ENCODE results near the gene TRAF1. TPM values are rescaled to one million over a fixed set of nuclear protein-coding genes. Genes with fewer than 3 reads are reported as not detected.

The TRAF1 gene
- total RNA-seq, 1 experiment from 2014 or later: 1.4 TPM

DNA sequence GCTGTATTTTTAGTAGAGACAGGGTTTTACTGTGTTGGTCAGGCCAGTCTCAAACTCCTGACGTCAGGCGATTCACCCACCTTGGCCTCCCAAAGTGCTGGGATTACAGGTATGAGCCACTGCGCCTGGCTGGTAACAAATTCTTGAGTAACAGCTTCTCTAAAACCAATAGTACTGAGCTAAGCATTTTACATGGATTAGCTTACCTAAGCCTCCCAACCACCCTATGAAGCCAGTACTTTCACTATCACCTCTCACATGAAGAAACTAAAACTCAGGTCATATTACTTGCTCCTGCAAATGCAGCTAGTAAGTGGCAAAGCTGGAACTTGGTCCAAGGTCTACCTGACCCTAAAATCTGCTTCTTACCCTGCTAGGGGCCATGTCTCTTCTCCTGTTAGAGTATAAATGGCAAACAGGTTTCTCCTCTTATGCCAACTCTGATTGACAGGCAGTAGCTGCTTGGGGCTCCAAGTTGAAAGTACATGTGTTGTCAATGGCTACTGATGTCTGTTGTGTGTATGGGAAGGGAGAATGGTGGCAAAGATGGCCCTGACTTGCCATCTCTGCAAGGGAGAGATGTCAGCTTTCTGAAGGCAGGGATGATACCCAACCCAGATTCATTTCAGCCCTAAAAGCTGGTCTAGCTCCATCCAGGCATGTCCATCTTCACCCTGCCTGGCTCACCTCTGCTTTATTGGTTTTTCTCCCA is 53.6 kb downstream of the TRAF1 start:
- Mint-ChIP-seq H3K36me3 (ENCODE audit: insufficient read depth in 1 of 3, low read depth in 3 of 3) (peaks cover 3 to 46% (median 26%) of the 10 kb centered on the region in 3 experiments; a peak in 6 of 7 replicates), H3K4me3 (peak overlapping the region in 1 of 2 experiments; percentile 44; a peak in 3 of 5 replicates), H3K9me3 (no peaks in the 10 kb centered on the region; a peak in 1 of 5 replicates), H3K4me1 (peaks cover 56% of the 10 kb centered on the region in 2 experiments), H3K27ac (peak overlapping the region; percentile 65 to 96 (median 94); a peak in 6 of 7 replicates), H3K27me3 (ENCODE audit: low read depth) (peaks cover 3% of the 10 kb centered on the region; the same call in 1 of the 2 replicates)
- Histone ChIP-seq H4K5ac (ENCODE audit: insufficient read length, low read depth, low read length) (no peak overlapping the region), H3K79me1 (ENCODE audit: insufficient read depth, low read depth, low read length, poor library complexity, severe bottlenecking) (no peaks in the 10 kb centered on the region), H3K4ac (ENCODE audit: low read depth, low read length) (no peak overlapping the region), H2BK20ac (ENCODE audit: low read depth, low read length, poor library complexity, severe bottlenecking) (no peak overlapping the region), H3K27ac (ENCODE audit: insufficient read length, low read depth, low read length) (peak overlapping the region; percentile 77), H4K91ac (ENCODE audit: insufficient read length, low read depth, low read length) (no peak overlapping the region), H3K14ac (ENCODE audit: insufficient read depth, low read length) (no peak overlapping the region), H3K4me1 (ENCODE audit: insufficient read depth, low read length) (peaks cover 10% of the 10 kb centered on the region), H3T11ph (ENCODE audit: low read length) (no peak overlapping the region), H3K27me3 (ENCODE audit: insufficient read depth, low read length) (peaks cover 2% of the 10 kb centered on the region; the same call in 1 of the 2 replicates), H2BK15ac (ENCODE audit: low read depth, low read length) (no peak overlapping the region), H2BK120ac (ENCODE audit: low read depth, low read length, poor library complexity, severe bottlenecking) (no peak overlapping the region), H3K4me2 (ENCODE audit: insufficient read depth, insufficient read length, low read length) (peak overlapping the region; percentile 45), H2BK12ac (ENCODE audit: insufficient read length, low read depth, low read length) (no peak overlapping the region), H3K9ac (ENCODE audit: extremely low read depth, insufficient read length, low read length) (no peak overlapping the region), H2AFZ (ENCODE audit: low read length) (no peak overlapping the region), H2BK5ac (ENCODE audit: insufficient read length, low read length) (no peak overlapping the region), H4K8ac (replicated peaks; ENCODE audit: insufficient read length, low read depth, low read length) (no peak overlapping the region), H3K18ac (ENCODE audit: insufficient read length, low read depth, low read length) (peak overlapping the region; percentile 9), H3K23me2 (ENCODE audit: insufficient read length, low read depth, low read length, poor library complexity, severe bottlenecking) (peaks cover 5% of the 10 kb centered on the region), H3K56ac (ENCODE audit: insufficient read length, low read depth, low read length) (no peak overlapping the region), H2AK5ac (ENCODE audit: insufficient read length, low read length) (no peak overlapping the region), H4K20me1 (ENCODE audit: control insufficient read depth, insufficient read depth, insufficient read length) (no peaks in the 10 kb centered on the region), H3K9me3 (ENCODE audit: control insufficient read depth, low read depth, low read length) (no peaks in the 10 kb centered on the region), H3K79me2 (ENCODE audit: insufficient read depth, low read length) (no peaks in the 10 kb centered on the region), H3K23ac (ENCODE audit: insufficient read length, low read depth, low read length) (no peak overlapping the region)
- TF ChIP-seq, protein P1, sequence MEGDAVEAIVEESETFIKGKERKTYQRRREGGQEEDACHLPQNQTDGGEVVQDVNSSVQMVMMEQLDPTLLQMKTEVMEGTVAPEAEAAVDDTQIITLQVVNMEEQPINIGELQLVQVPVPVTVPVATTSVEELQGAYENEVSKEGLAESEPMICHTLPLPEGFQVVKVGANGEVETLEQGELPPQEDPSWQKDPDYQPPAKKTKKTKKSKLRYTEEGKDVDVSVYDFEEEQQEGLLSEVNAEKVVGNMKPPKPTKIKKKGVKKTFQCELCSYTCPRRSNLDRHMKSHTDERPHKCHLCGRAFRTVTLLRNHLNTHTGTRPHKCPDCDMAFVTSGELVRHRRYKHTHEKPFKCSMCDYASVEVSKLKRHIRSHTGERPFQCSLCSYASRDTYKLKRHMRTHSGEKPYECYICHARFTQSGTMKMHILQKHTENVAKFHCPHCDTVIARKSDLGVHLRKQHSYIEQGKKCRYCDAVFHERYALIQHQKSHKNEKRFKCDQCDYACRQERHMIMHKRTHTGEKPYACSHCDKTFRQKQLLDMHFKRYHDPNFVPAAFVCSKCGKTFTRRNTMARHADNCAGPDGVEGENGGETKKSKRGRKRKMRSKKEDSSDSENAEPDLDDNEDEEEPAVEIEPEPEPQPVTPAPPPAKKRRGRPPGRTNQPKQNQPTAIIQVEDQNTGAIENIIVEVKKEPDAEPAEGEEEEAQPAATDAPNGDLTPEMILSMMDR (conservative IDR thresholded peaks at IDR 0.05): no peak
- DNase-seq: no peak
- WGBS (ENCODE audit: extremely low coverage, insufficient read length, low lambda C conversion rate): no CpG with 5 or more reads among the region's 3 CpGs
